GM21447 (cell line): Measurements from ENCODE around the gene RNF8.
"Not testable (repeated sequence)": the region's sequence is repeated elsewhere in the genome, so short reads cannot be mapped to it uniquely, and the experiment has no call there.

Experiments
- ATAC-seq: cut with Tn5 transposase; IDR thresholded peaks from one replicate; pipeline ENCODE4 v1.9.1; 2021; ENCODE audit not compliant: unreplicated experiment

The RNF8 gene

GRCh38 chr6:37442416-37443215 is 88.8 kb downstream of the RNF8 start:
- no peak for ATAC-seq

- not testable (repeated sequence) for ATAC-seq
Observed at GRCh38 chr6:37443216-37443542, 89.4 kb downstream of the RNF8 start.
